DLD1 (cell line): ENCODE data around the gene R3HDM2.
"Not testable (repeated sequence)": the region's sequence is repeated elsewhere in the genome, so short reads cannot be mapped to it uniquely, and the experiment has no call there.

Experiments
- in situ Hi-C: cut with HindIII; loops from 2 replicates; pipeline ENCODE4 v1.10.0; 2017; ENCODE audit warnings: low sequenced_read_pairs

Gene R3HDM2

DNA sequence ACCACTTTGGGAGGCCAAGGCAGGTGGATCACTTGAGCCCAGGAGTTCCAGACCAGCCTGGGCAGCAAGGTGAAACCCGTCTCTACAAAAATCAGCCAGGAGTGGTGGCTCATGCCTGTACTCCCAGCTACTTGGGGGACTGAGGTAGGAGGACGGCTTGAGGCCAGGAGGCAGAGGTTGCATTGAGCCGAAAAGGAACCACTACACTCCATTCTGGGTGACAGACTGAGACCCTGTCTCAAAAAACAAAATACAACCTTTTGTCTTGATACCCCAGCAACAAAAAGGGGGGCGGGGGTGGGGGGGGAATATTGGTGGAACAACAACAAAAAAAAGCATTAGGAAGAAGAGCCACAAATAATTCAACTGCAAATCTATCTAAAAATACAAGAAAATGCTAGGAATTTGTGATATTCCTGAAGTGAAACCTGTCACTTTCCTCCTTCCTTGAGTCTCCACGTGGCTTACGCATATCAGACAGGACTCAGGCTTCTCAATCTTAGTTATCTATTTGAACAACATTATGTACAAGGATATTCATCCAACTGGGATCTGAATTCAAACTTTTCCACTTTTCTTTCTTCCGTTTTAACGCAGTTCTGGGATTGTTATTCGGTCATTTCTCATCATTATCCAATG is 1.3 kb downstream of the R3HDM2 start:
- in situ Hi-C loops: no loop called here

DNA sequence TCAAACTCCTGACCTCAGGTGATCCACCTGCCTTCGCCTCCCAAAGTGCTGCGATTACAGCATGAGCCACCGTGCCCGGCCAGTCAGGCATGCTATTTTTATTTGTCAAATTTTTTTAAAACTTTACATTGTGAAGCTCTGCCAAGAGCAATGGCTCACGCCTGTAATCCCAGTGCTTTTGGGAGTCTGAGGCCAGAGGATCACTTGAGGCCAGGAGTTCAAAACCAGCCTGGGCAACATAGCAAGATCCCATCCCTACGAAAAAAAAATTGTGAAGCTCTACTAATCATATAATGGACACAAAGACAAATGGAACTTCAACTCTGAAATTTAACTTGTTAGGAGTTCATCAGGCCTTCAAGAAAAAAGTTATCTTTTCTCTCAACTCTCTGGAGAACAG is 1.9 kb downstream of the R3HDM2 start:
- in situ Hi-C loops: no loop called here

GRCh38 chr12:57426948-57427347 is 3.9 kb downstream of the R3HDM2 start:
- in situ Hi-C loops: not testable (repeated sequence)

GRCh38 chr12:57420482-57420881 is 10.4 kb downstream of the R3HDM2 start:
- in situ Hi-C loops: no loop called here

GRCh38 chr12:57419495-57419894 is 11.3 kb downstream of the R3HDM2 start:
- in situ Hi-C loops: no loop called here

GRCh38 chr12:57418255-57418654 is 12.6 kb downstream of the R3HDM2 start:
- in situ Hi-C loops: no loop called here

DNA sequence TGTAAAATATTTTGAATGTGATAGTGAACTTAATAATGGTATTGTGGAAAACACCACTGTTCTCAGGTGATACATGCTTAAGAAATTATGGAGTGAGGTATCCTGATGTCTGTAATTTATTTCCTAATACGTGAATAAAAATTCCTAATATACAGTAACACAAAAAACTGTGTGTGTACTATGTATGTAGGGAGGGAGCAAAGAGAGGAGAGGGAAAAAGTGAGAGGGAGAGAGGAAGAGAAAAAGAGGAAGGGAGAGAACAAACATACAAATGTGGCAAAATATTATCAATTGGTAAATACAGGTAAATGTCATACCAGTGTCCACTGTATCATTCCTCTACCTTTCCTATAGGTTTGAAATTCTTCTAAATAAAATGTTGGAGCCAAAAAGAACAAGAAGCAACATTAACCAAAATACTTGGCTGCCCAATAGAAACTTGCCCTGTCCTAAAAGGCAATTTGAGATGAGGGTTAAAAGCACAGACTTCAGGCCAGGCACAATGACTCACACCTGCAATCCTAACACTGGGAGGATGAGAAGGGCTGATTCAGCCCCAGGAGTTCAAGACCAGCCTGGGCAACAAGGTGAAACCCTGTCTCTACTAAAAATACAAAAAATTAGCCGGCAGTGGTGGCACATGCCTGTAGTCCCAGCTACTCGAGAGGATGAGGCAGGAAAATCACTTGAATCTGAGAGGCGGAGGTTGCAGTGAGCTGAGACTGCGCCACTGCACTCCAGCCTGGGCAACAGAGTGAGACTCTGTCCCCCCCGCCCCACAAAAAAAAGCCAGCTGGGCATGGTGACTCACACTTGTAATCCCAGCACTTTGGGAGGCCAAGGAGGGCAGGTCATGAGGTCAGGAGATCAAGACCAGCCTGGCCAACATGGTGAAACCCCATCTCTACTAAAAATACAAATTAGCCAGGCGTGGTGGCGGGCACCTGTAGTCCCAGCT is 14.5 kb downstream of the R3HDM2 start:
- in situ Hi-C loops: no loop called here

DNA sequence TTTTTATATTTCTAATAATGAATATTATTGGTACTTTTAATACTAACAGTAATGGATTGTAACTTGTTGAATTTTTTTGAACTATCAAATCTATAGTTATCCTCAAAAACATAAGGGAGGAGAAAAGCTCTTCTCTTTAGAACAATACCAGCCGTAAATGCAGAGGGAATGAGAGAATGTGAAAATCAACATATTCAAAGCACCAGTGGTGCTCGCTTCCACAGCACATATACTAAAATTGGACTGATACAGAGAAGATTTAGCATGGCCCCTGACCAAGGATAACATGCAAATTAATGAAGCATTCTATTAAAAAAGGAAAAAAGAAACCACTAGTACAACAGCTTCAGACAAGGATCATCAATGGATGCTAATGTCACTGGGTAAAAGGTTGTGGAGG is 15.8 kb downstream of the R3HDM2 start:
- in situ Hi-C loops: no loop called here

- in situ Hi-C loops: not testable (repeated sequence)
Measured at GRCh38 chr12:57414160-57414559, 16.7 kb downstream of the R3HDM2 start.

GRCh38 chr12:57410534-57410933 is 20.3 kb downstream of the R3HDM2 start:
- in situ Hi-C loops: no loop called here

GRCh38 chr12:57404966-57405640 is 25.7 kb downstream of the R3HDM2 start:
- in situ Hi-C loops: no loop called here

DNA sequence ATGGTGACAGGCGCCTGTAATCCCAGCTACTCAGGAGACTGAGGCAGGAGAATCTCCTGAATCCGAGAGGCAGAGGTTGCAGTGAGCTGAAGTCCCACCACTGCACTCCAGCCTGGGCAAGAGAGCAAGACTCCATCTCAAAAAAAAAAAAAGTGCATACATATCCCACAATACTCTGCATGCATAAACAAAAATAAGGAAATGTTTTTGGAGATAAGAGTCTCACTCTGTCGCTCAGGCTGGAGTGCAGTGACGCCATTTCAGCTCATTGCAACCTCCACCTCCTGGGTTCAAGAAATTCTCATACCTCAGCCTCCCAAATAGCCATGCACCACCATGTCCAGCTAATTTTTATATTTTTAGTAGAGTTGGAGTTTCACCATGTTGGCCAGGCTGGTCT is 28.7 kb downstream of the R3HDM2 start:
- in situ Hi-C loops: not testable (repeated sequence)

DNA sequence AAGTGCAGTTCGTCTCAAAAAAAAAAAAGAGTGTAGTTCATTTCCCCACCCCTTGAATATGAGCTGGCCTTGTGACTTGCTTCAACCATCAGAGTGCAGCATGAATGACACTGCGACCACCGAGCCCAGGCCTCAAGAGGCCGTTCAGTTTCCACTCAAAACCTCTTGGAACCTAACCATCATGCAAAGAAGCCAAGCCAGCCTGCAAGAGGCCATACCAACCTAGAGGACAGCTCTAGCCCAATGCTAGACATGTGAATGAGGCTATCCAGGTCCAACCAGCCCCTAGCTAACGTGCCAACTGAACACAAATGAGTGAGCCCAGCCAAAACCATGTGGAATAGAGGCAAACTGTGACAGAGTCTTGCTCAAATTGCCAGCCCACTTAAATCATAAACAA is 29.7 kb downstream of the R3HDM2 start:
- in situ Hi-C loops: no loop called here

DNA sequence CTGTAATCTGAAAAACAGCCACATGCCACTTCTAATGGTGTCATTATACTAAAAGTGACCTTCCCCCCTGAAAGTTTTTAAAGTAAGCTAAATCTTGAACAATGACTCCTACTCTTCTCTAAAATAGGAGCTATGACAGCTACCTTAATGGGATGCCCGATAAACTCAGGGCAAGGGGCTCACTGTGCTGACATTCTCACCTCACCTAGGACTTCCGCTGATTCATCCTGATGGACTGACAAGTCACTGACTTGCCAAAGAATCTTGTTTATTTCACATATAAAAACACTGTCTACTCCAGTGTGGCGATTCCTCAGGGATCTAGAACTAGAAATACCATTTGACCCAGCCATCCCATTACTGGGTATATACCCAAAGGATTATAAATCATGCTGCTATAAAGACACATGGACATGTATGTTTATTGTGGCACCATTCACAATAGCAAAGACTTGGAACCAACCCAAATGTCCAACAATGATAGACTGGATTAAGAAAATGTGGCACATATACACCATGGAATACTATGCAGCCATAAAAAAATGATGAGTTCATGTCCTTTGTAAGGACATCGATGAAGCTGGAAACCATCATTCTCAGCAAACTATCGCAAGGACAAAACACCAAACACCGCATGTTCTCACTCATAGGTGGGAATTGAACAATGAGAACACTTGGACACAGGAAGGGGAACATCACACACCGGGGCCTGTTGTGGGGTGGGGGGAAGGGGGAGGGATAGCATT is 31.0 kb downstream of the R3HDM2 start:
- in situ Hi-C loops: not testable (repeated sequence)

GRCh38 chr12:57397441-57397840 is 33.4 kb downstream of the R3HDM2 start:
- in situ Hi-C loops: no loop called here

DNA sequence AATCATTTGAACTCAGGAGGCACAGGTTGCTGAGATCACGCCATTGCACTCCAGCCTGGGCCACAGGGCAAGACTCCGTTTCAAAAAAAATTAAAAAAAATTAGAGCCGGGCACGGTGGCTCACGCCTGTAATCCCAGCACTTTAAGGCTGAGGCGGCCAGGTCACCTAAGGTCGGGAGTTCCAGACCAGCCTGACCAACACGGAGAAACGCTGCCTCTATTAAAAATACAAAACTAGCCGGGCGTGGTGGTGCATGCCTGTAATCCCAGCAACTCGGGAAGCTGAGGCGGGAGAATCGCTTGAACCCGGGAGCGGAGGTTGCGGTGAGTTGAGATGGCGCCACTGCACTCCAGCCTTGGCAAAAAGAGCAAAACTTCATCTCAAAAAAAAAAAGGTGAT is 35.7 kb downstream of the R3HDM2 start:
- in situ Hi-C loops: no loop called here

DNA sequence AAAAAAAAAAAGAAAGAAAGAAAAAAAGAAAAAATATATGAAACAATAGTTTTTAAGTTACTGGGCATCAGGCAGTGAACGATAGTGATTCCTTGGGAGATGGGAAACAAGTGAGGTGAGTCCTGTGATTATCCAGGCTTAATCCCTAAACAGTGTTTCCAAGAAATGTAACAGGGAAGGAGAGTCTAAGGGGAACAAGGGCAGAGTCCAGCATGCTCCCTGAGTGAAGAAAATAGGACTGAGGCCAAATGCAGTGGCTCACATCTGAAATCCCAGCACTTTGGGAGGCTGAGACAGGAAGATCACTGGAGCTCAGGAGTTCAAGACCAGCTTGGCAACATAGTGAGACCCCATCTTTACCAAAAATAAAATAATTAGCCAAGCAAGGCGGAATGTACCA is 40.7 kb downstream of the R3HDM2 start:
- in situ Hi-C loops: no loop called here

DNA sequence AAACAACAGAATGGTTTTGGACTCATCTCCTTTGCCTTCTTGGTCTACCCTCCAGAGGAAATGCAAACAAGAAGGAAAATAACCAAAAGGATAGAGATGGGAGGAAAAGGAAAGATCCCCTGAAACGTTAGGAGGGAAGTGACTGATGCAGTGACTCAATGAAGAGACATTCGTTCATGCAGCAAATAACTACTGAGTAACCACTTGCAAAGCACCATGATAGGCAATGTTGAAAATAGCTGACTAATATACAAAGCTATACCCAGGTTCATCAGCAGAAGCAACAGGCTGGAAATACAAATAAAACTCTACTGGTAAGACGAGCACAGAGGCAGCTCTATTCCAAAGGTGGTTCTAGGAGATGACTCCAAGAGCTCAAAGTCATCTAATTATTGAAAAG is 41.8 kb downstream of the R3HDM2 start:
- in situ Hi-C loops: no loop called here

- in situ Hi-C loops: no loop called here
Measured at GRCh38 chr12:57388425-57388824, 42.4 kb downstream of the R3HDM2 start.

DNA sequence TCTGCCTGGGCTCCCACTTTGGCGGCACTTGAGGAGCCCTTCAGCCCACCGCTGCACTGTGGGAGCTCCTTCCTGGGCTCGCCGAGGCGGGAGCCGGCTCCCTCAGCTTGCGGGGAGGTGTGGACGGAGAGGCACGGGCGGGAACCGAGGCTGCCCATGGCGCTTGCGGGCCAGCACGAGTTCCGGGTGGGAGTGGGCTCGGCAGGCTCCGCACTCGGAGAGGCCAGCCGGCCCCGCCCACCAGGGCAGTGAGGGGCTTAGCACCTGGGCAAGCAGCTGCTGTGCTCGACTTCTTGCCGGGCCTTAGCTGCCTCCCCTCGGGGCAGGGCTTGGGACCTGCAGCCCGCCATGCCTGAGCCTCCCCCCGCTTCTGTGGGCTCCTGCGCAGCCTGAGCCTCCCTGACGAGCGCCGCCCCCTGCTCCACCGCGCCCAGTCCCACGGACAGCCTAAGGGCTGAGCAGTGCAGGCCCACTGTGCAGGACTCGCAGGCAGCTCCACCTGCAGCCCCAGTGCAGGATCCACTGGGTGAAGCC is 44.6 kb downstream of the R3HDM2 start:
- in situ Hi-C loops: no loop called here

DNA sequence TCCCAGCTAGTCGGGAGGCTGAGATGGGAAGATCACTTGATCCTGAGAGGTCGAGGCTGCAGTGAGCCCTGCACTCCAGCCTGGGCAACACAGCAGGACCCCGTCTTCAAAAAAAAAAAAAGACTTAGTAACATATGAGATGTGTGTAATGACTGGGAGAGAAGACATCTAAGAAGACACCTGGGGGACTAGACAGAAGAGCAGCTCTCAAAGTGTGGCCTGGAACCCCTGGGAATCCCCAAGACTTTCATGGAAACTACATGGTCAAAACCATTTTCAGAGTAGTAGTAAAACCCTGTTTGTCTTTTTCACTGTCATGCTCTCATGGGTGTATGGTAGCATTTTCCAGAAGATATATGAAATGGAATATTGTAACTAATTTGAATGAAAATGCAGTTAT is 45.3 kb downstream of the R3HDM2 start:
- in situ Hi-C loops: no loop called here
